Fibroblast of gingiva (primary cell): Measurements from ENCODE around the gene RTP3.
"Not testable (repeated sequence)": the region's sequence is repeated elsewhere in the genome, so short reads cannot be mapped to it uniquely, and the experiment has no call there.

Source experiments
- DNase-seq: peaks from one replicate; pipeline ENCODE4 v3.0.0-alpha.2; 2011; ENCODE audit warnings: low read depth

The RTP3 gene

DNA sequence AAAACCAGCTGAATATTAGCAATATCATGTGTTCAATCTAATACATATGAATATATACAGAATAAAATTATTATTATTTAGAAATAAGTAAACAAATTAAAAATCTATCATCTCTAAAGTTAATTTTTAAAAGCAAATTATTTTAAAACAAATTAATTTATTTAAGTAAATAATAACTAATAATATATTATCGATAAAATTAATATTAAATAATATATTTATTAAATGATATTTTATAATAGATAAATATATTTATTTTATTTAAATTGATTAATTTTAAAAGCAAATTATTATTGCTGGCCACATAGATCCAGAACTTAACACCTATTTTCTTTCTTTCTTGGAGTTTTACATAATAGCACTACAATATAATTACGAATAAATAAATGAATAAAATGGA, 22.2 kb downstream of the RTP3 start:
- DNase-seq: no peak

DNA sequence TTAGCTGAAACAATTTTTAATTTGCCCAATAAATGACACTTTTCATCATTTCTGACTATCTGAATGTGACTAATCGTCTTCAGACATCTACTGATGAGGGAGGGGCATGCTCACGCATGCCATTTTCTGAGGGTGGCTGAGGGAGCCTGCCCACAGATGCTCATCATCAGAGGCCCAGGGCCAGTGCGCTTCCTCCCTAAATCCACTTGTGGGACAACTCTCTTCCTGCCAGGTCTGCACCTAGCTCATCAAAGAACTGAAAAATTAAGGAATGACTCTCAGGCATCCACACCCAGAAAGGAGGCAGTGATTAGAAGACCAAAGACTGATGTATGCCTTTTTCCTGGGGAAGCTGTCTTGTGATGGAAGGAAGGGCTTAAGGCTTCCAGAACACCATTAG, 22.8 kb downstream of the RTP3 start:
- no peak for DNase-seq

DNA sequence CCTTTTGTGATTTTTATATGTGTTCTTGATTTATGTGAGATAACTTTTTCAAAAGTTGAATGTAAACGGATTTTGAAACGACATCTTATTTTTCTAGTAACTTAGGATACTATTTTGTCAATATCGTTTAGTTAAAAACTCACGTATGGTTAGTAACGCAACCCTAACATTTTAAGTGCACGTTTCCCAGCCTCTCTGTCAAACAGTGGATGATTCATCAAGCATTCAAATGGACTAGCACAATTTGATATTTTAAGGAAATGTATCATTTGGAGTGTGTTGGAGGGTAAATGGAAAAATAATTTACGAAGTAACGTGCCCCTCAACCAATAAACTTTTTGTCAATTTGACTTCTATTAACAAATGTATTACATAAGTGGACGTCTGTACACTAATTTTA, 23.3 kb downstream of the RTP3 start:
- DNase-seq: no peak

DNA sequence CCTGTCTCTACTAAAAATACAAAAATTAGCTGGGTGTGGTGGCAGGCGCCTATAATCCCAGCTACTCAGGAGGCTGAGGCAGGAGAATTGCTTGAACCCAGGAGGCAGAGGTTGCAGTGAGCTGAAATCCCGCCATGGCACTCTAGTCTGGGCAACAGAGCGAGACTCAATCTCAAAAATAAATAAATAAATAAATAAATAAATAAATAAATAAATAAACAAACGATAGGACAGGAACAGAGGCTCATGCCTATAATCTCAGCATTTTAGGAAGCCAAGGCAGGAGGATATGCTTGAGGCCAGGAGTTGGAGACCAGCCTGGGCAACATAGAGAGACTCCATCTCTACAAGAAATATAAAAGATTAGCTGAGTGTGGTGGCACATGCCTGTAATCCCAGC, 24.4 kb downstream of the RTP3 start:
- DNase-seq: not testable (repeated sequence)

DNA sequence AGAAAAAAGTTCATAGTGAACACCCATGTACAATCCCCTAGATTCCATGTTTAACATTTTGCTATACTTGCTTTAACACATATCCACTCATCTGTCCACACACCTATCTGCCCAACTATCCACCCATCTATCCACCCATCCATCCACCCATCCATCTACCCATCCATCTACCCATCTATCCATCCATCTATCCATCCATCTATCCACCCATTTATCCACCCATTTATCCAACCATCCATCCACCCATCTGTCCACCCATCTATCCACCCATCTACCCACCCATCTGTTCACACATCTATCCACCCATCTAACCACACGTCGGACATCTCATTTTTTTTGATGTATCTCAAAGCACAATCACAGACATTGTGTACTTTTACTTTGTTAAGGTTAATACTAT, 25.8 kb downstream of the RTP3 start:
- no peak for DNase-seq

DNA sequence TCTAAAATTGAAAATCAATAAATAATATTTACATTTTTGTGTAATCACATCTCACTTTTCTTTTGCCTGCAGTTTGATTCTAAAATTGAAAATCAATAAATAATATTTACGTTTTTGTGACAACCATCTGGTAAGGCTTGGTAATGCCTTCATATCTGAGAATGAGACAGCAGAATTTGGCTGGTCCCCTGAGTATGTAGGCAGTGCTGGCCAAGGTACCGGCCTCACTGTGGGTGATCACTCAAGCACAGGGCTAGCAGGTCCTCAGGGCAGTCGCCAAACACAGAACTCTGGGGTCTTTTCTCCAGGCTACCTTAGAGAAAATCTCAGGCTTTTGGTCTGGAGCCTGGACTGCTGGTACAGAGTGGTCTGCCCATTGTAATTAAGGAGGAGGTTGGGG, 26.2 kb downstream of the RTP3 start:
- DNase-seq: no peak

DNA sequence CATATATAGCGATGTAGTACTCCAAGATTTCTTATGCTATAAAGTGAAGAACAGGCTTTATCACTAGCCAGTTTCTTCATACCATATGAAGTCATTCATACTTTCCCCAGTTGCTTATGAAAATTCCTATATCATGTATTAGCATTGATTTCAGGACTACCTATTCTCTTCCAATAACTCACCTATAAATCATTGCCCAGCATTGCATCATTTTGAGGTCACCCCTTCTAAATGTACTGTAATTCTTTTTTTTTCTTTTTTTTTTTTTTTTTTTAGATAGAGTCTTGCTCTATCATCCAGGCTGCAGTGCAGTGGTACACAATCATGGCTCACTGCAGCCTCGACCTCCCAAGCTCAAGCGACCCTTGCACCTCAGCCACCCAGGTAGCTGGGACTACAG, 27.1 kb downstream of the RTP3 start:
- DNase-seq: no peak

DNA sequence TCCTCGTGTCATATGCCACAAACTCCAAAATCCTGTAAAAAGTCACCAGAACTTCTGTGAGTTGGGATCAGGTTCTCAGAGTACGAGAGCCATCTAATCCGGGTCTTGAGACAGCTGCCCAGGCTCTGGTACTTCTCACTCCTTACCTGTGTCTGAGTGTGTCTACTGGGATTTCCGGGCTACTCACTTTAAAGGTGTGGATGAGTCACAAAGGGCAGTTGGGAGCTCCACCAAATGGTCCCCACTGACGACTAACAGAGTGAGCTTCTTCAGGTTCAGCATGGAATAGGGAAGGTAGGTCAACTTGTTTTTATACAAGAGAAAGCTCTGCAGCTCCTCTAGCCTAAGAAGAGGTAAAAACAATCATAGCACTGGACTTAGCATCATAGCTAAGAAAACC, 29.5 kb downstream of the RTP3 start:
- no peak for DNase-seq

DNA sequence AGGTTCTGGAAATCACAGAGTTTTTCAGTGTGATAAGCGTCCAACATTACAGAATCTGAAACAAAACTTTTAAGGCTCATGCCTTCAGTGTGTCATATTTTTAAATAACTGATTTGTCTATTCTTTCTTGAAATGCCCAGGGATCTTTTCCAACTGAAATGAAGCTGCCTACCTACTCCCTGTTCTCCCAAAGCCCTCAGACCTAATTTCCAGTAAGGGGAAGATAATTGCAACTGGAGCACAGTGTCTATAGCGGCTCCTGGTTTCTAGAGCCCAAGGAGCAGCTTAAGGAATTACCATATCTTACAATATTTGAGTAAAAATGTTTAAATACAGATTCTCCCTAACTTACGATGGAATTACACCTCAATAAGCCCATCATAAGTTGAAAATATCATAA, 35.3 kb downstream of the RTP3 start:
- no peak for DNase-seq

DNA sequence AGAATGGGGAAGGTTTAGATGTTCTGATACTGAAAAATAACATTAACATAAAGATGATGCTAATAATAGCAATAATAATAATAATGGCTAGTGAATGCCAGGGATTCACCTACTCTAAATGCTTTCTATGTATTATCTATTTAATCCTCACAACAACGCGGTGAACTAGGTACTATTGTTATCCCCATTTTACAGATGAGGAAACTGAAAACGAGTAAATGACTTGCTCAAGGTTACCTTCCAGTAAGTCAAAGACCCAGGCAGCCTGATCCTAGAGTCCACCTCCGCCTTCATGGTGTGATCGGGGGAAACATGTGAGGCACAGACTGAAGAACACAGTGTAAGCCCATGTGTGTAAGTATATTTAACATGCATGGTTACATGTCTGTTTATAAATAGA, 38.0 kb downstream of the RTP3 start:
- no peak for DNase-seq

DNA sequence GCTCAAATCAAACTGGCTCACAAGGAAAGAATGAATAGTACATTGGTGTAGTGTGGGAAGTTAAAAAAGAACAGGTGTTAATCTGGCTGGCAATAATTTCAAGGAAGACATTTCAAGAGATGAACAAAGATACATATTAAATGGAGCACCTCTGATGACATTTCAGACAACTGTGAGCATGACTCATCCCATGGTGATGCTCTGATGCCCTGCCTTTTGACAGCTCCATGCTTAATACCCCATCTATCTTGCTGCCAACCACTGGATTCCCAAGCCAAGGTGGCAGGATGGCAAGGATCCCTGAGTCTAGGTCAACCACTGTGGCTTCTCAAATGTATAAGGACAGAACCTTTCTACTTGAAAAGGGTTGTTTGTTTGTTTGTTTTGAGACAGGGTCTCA, 39.0 kb downstream of the RTP3 start:
- no peak for DNase-seq

DNA sequence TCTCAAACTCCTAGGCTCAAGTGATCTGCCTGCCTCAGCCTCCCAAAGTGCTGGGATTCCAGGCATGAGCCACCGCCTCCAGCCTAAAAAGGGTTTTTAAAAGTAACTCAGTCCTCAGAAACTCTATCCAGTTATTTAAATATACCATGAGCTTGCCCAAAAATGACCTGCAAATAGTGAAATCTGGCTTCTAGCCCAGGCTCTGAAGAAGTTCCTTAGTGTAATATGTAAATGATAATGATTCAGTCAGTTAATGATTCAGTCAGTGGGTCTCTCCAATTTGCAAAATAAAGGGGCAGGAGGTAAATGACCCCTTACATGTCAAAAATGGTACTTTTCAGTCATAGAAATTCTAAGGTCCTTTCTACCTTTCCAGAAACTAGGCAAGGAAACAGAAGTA, 39.5 kb downstream of the RTP3 start:
- no peak for DNase-seq

DNA sequence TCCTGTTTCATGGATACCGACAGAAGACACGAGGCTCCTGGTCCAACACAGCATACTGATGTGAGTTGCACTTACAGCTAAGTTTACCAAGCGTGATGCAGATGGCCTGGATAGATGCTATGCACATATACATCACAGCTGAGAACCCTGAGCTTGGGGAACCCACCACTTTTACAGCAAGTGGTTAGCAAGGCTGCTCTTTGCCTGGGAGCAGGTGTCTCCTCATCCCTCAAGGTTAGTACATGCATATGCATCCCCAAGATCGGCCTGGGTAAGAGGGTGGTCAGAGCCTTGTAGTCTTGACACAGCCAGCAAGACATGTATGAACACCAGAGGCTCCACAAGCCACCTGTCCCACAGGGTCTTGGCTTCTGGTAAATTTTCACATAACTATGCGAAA, 40.0 kb downstream of the RTP3 start:
- no peak for DNase-seq

DNA sequence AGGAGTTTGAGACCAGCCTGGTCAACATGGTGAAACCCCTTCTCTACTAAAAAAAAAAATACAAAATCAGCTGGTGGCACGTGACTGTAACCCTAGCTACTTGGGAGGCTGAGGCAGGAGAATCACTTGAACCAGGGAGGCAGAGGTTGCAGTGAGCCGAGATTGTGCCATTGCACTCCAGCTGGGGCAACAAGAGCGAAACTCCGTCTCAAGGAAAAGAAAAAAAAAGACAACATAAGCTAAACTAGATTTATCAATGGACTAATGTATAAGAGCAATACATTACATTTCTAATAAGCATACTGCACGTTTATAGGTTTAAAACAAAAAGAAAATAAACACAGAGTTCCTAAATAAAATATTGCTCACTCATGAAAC, 40.6 kb downstream of the RTP3 start:
- not testable (repeated sequence) for DNase-seq

DNA sequence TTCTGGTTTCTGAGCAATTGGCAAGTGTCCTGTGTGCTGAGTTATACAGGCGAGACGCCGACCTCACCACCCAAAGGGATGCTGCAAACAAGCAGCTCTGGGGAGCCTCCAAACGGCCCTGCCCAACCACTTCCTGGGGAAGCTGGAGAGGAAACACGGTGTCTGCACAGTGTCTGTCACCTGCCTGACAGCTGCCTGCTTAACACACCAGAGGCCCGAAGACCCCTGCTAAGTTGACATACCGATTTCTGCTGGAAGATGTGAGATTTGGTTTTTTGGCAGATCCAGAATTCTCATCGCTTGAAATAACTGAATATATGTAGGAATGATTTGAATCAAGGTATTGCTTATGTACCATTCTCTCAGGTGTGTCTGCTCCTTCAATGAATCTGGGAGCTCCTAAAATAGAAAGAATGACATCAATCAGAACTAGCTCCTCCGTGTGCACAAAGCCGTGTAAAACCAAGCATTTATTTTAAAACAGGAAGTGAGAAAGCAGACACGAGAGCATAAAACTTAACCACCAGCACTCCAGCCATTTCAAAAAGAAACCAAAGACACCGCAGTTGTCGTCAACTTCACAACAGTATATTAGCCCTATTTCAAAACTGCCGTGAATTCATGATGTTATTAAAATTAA, 41.1 kb downstream of the RTP3 start:
- DNase-seq: peak; percentile 65

DNA sequence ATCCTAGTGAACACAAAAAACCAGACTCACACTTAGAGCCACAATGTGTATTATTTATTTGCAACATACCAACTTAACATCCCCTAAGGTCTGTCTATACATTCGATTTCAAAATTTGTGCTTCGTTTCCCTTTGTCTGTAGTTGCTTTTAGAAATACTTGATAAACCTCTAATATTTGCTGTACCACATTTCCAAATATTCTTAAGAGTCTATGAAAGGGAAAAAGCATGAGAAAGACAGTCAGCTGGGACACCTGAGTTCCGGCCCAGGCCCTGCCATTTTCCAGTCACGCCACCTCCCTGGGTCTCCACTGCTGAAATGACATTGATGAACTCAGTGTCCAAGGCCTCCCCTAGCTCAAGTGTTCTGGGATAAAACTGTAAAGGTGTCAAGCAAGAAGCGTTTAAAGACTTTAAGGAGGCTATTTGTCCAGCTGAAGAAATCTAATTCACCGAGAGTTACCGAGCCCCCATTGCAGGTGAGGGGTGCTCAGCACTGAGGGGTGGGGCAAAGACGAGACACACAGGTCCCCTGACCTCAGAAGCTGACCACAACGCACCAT, 41.7 kb downstream of the RTP3 start:
- no peak for DNase-seq

DNA sequence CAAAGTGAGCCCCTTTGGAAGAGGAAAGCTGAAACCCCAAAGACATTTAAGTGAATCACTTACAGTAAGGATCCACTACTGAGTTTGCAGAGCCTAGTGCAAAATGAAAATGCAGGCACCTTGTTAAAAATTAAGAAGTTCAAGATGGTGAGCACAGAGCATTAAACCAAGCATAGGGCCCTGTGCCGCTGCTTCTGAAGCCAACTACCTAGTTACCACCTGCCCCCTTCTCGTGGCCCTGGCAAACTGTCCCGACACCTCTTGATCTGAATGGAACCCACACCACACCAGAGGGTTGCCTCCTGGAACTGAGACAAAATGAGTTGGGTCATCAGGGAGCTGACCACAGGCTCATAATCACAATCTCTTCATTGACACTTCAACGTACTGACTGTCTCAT, 42.8 kb downstream of the RTP3 start:
- no peak for DNase-seq

DNA sequence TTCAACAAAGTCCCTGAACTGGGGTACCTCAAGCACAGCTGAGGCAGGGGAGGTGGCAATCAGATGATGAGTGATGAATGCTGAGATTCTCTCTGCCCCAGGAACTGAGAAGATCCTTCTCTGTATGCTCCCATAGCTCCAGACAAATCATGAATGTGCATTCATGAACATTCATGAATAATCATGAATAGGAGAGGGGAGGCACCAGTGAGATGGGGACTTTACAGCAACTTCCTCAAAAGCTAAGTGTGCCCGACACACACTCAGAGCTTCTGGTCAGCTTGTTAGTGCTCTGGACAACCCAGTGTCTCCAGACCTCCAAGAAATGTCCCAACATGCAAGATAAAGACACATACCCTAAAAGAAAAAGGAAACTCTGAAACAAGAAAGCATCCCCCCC, 44.1 kb downstream of the RTP3 start:
- no peak for DNase-seq

DNA sequence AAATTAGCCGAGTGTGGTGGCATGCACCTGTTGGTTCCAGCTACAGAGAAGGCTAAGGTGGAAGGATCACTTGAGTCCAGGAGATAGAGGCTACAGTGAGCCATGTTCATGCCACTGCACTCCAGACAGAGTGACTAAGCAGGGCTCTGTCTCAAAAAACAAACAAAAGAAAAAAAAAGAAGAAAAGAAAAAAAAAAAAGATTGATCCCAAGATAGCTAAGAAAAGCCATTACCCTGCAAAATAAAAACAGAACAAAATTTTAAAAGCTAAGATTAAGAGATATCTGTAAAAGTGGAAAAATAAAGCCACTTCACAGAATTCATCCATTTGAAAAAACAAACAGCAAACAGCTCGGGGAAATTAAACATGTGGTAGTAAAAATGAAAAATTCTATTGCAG, 44.6 kb downstream of the RTP3 start:
- no peak for DNase-seq

DNA sequence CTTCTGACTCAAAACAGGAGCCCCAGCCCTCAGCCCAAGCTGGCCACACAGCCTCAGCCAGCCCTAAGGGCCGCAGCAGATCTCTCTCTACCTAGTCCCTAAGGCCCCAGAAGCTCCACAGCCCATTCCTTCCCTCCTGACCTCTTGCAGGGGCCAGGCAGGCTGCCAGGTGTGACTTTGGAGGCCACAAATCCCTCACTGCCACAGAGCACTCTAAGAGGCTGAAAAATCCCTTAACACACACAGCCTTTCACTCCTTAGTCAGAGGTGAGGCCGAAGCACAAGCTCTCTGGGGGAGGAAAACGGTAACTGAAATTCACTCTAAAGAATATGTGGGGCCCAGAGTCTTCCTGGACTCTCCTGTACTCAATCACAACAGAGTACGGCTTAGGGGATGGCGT, 45.0 kb downstream of the RTP3 start:
- DNase-seq: no peak

DNA sequence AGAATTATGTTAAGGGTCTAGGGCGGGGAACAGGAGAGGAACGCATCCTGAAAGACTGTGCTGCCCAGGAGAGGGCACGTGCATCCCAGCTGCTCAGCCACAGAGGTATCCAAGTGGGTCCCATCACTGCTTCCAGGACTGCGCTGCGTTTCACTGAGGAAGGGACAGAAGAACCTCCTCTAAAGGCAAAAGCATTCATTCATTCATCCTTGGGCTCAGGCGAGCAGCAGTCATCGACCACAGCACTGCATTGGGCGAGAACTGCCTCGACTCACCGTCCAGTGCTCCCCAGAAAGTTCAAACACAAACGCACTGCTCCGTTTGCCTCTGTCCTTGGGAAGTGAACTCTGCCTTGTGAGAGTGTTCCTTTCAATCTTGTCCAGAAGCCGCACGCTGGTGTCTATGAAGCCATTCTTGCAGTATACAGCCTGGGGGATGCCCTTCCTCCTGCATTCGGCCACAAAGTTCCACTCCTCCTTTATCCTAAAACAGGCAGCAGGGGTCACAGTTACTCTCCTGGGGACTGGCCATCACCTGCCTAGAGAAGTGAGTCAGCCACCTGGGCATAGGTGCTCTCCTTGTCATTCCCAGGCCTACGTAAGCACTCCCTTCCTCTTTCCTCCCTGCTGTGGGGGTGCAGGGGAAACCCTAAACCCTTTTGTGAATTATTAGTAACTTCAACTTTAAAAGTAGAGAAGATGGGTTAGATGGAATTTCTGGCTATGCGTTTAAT, 47.2 kb downstream of the RTP3 start:
- no peak for DNase-seq

DNA sequence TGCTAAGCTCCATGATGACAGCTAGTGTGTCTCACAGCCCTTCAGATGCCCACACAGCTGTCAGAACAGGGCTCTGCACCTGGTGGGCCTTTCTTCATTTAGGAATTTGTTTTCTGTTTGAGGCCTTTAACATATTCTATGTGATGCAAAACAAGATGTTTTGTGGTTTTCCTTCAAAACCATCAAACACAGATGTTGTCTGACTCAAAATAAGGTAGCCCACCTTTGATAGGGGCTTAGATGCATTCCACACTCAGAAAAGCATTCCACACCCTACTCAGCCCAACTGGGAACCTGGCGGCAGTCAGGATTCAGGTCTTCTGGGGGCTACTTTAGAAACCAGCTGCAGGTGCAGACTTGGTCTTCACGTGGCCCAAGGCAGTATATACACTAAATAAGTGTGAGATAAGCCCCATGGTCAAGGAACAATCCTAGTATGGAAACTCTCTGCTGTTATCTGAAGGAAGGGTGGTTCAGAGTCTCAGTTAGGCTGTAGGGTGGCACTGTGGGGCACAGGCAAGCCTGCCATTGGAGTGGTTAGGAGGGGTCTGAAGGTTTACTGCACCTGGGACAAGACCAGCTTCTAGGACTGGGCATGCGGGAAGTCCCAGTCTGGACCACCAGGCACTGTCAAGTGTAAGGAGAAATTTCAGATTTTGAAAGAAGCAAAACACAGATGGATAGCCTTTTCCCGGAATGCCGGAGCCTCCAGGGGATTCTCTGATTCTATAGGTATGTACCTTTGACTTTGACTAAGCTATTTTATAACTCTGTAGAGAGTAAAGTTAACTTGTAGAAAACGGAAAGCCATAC, 48.2 kb downstream of the RTP3 start:
- DNase-seq: no peak

DNA sequence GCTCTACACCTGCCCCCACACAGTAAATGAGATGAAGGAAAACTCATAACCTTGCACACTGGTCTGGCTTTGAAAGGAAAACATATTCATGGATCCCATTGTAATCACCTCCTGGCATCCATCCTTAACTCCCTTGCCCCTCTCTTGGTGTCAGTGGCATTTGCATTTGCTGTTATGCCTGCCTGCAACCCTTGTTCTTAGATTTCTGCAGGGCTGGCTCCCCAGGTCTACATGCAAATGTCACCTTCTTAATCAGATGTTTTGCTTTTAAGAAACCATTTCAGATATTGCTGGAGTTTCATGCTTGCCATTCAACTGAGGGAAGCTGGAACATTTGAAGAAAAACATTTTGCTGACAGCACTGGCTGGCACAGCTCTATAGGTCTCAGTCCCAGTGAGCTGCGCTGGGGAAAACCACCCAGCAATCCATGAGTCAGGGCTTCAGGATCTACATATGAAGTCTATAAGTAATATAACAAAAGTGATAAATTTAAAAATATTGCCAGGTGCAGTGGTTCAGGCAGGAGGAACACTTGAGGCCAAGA, 49.2 kb downstream of the RTP3 start:
- no peak for DNase-seq
